GM12865 (cell line): Measurements from ENCODE around the gene MED13L.

Experiments used
- DNase-seq: peaks from one replicate; pipeline ENCODE4 v3.0.0; 2010; ENCODE audit warnings: low read depth
- H3K4me3 ChIP-seq: 2 replicates; pipeline ENCODE4 v1.5.1; 2011; ENCODE audit warnings: mild to moderate bottlenecking, low read depth, low read length, control low read depth
- CTCF ChIP-seq: IDR thresholded peaks from 2 replicates; pipeline ENCODE4 v1.5.1; 2011; ENCODE audit warnings: low read length, control low read depth, low read depth, inconsistent platforms; ENCODE audit not compliant: insufficient read depth; ENCODE audit errors: missing control alignments

MED13L gene

GRCh38 chr12:116169071-116169470 is 108.4 kb downstream of the MED13L start:
- H3K4me3 ChIP-seq, result no peak overlapping the region
- DNase-seq, result no peak
- TF ChIP-seq CTCF, result no peak

GRCh38 chr12:116166306-116166705 is 111.2 kb downstream of the MED13L start:
- no peak for DNase-seq
- no peak for TF ChIP-seq CTCF
- H3K4me3 ChIP-seq, result no peak overlapping the region

GRCh38 chr12:116165036-116165425 is 112.5 kb downstream of the MED13L start:
- no peak overlapping the region for H3K4me3 ChIP-seq
- DNase-seq, result no peak
- no peak for TF ChIP-seq CTCF

- no peak for DNase-seq
- no peak overlapping the region for H3K4me3 ChIP-seq
- no peak for TF ChIP-seq CTCF
Measured at GRCh38 chr12:116164250-116165035, 113.0 kb downstream of the MED13L start.

- TF ChIP-seq CTCF, result no peak
- no peak overlapping the region for H3K4me3 ChIP-seq
- DNase-seq, result no peak
Measured at GRCh38 chr12:116162071-116162470, 115.4 kb downstream of the MED13L start.

DNA sequence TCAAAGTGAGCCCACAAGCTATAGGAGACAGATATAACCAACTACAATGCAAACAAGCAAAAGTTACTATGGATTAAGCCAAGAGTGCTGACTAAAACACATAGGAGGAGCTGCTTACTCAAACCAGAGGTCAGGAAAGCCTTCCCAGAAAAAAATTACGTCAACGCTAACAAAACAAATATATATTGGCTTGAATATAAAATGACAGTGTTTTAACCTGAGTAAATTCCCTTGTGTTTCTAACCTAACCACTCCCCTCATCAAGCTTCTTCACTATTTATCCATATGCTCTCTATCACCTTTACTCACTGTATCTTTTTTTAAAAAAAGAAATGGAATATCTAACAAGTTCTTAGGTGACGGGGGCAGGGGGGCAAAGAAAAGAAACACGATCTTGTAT is 115.9 kb downstream of the MED13L start:
- no peak overlapping the region for H3K4me3 ChIP-seq
- no peak for DNase-seq
- no peak for TF ChIP-seq CTCF
